Stimulated activated CD8-positive, alpha-beta memory T cell treated with anti-CD3 and anti-CD28 coated beads, Interleukin-15, amount 100 ng/mL, for 4 hours (primary cell): ENCODE data around the gene PCBP2.

ENCODE experiments used
- DNase-seq, 2 donors: peaks; one replicate each; pipeline ENCODE4 v3.0.0-alpha.2; 2020; ENCODE audit warnings: low read depth in 2 of 2

Gene PCBP2

GRCh38 chr12:53493610-53494391 is 41.9 kb downstream of the PCBP2 start:
- no peak for DNase-seq

GRCh38 chr12:53495903-53496751 is 44.2 kb downstream of the PCBP2 start:
- no peak for DNase-seq

GRCh38 chr12:53496752-53497032 is 44.8 kb downstream of the PCBP2 start:
- no peak for DNase-seq

GRCh38 chr12:53497461-53497860 is 45.6 kb downstream of the PCBP2 start:
- DNase-seq: no peak

GRCh38 chr12:53498235-53498630 is 46.3 kb downstream of the PCBP2 start:
- DNase-seq: no peak

GRCh38 chr12:53499266-53500141 is 47.6 kb downstream of the PCBP2 start, which contains the start of gene MAP3K12:
Gene MAP3K12 (minus strand): TSS chr12:53499458. CDS start chr12:53487391, 12,067 bp downstream.
- DNase-seq: peak in 1 of 2 donors; percentile 23

- DNase-seq: no peak
Observed at GRCh38 chr12:53500142-53500775, 48.4 kb downstream of the PCBP2 start.

- peak; percentile 94 to 96 for DNase-seq
Observed at GRCh38 chr12:53500776-53501614, 49.1 kb downstream of the PCBP2 start, which contains the start of gene TARBP2. Gene TARBP2 (plus strand): TSS chr12:53501283. CDS start chr12:53501409, 126 bp downstream.

- no peak for DNase-seq
Observed at GRCh38 chr12:53501615-53502181, 49.8 kb downstream of the PCBP2 start.

- no peak for DNase-seq
Observed at GRCh38 chr12:53502331-53502730, 50.4 kb downstream of the PCBP2 start.

GRCh38 chr12:53502983-53503728 is 51.3 kb downstream of the PCBP2 start:
- no peak for DNase-seq

GRCh38 chr12:53504004-53504920 is 52.4 kb downstream of the PCBP2 start:
- no peak for DNase-seq

GRCh38 chr12:53505086-53505485 is 53.2 kb downstream of the PCBP2 start:
- no peak for DNase-seq

- no peak for DNase-seq
Observed at GRCh38 chr12:53505555-53506449, 53.9 kb downstream of the PCBP2 start.

GRCh38 chr12:53506450-53506785 is 54.5 kb downstream of the PCBP2 start:
- no peak for DNase-seq

GRCh38 chr12:53506881-53507602 is 55.1 kb downstream of the PCBP2 start, which contains the start of gene NPFF:
Gene NPFF (minus strand): TSS chr12:53507484. CDS start chr12:53507474, 10 bp downstream.
- DNase-seq: no peak

GRCh38 chr12:53507603-53507885 is 55.6 kb downstream of the PCBP2 start:
- no peak for DNase-seq
